PC-3 (cell line): ENCODE measurements around the gene ACTL8. TPM values are rescaled to one million over a fixed set of nuclear protein-coding genes. Genes with fewer than 3 reads are reported as not detected.
A peak's percentile ranks its signal among the peaks of the same experiment; 100 is the strongest.

ENCODE experiments used
- ATAC-seq: fragments of 200-7000 bp; cut with Tn5 transposase; 2 replicates; pipeline ENCODE4 v1.9.1; 2020; ENCODE audit warnings: mild to moderate bottlenecking, moderate library complexity
- BruUV-seq: library from RNA; stranded (reverse); fragments of 400-500 nt; replicated peaks from 2 replicates; lab custom pipeline; 2021; lab: Mats Ljungman, UMichigan
- CTCF ChIA-PET: fragments of 300-600 bp; sonication (Branson Sonifier 250); formaldehyde crosslinking; loops from one replicate; lab custom pipeline; 2022; ENCODE audit warnings: antibody characterized with exemption; lab: Charles Lee
- POLR2A ChIA-PET: fragments of 300-600 bp; sonication (Branson Sonifier 250); formaldehyde crosslinking; loops from one replicate; lab custom pipeline; 2022; ENCODE audit warnings: antibody characterized with exemption; ENCODE audit not compliant: unreplicated experiment; lab: Charles Lee
- DNase-seq: peaks from one replicate; pipeline ENCODE4 v3.0.0-alpha.2; 2015
- H2AFZ ChIP-seq: fragments of 300-600 bp; sonication (generic); 2 replicates; pipeline ENCODE4 v1.6.0; 2016; ENCODE audit warnings: antibody characterized with exemption, low read length
- H3F3A ChIP-seq: fragments of 300-600 bp; sonication (generic); one replicate; pipeline ENCODE4 v1.6.0; 2017; ENCODE audit warnings: antibody characterized with exemption, low read length, control low read depth, mild to moderate bottlenecking; ENCODE audit not compliant: unreplicated experiment
- H3K27ac ChIP-seq: fragments of 300-600 bp; sonication (generic); 2 replicates; pipeline ENCODE4 v1.5.1; 2016; ENCODE audit warnings: mild to moderate bottlenecking, low read length
- H3K27me3 ChIP-seq: fragments of 300-600 bp; sonication (generic); 2 replicates; pipeline ENCODE4 v1.6.1; 2016; ENCODE audit warnings: low read length, mixed read lengths
- H3K36me3 ChIP-seq: fragments of 300-600 bp; sonication (generic); 2 replicates; pipeline ENCODE4 v1.6.1; 2016; ENCODE audit warnings: low read depth, mixed run types, low read length, mixed read lengths
- H3K4me1 ChIP-seq: fragments of 300-600 bp; sonication (generic); 2 replicates; pipeline ENCODE4 v1.5.1; 2016; ENCODE audit warnings: low read length; ENCODE audit not compliant: insufficient read depth
- H3K4me2 ChIP-seq: fragments of 300-600 bp; sonication (generic); 2 replicates; pipeline ENCODE4 v1.6.0; 2016; ENCODE audit warnings: low read length
- H3K4me3 ChIP-seq: fragments of 300-600 bp; sonication (generic); 2 replicates; pipeline ENCODE4 v1.5.1; 2016; ENCODE audit warnings: mild to moderate bottlenecking, low read length, mixed read lengths
- H3K79me2 ChIP-seq: fragments of 300-600 bp; sonication (generic); 2 replicates; pipeline ENCODE4 v1.6.1; 2017; ENCODE audit warnings: low read length, mixed read lengths
- H3K9ac ChIP-seq: fragments of 300-600 bp; sonication (generic); 2 replicates; pipeline ENCODE4 v1.6.0; 2016; ENCODE audit warnings: mild to moderate bottlenecking, low read length
- H3K9me2 ChIP-seq: fragments of 300-600 bp; sonication (generic); replicated peaks from 2 replicates; pipeline ENCODE4 v1.6.1; 2016; ENCODE audit warnings: mixed run types, low read length, mixed read lengths
- H3K9me3 ChIP-seq: fragments of 300-600 bp; sonication (generic); 2 replicates; pipeline ENCODE4 v1.6.1; 2016; ENCODE audit warnings: low read length, mixed read lengths
- H4K20me1 ChIP-seq: fragments of 300-600 bp; sonication (generic); 2 replicates; pipeline ENCODE4 v1.6.1; 2016; ENCODE audit warnings: low read length, mixed read lengths
- CTCF ChIP-seq: fragments of 300-600 bp; sonication (generic); conservative IDR thresholded peaks from 2 replicates; pipeline ENCODE4 v1.5.1; 2017; ENCODE audit warnings: antibody characterized with exemption, low read depth, mild to moderate bottlenecking, low read length
- EZH2 ChIP-seq: fragments of 300-600 bp; sonication (generic); IDR thresholded peaks from one replicate; pipeline ENCODE4 v1.6.1; 2017; ENCODE audit warnings: antibody characterized with exemption, mild to moderate bottlenecking, low read length; ENCODE audit not compliant: unreplicated experiment
- EZH2phosphoT487 ChIP-seq: fragments of 300-600 bp; sonication (generic); IDR thresholded peaks from 2 replicates; pipeline ENCODE4 v1.6.1; 2018; ENCODE audit warnings: mild to moderate bottlenecking, antibody characterized with exemption, low read length, borderline replicate concordance
- intact Hi-C: fragments of 100-400 bp; cut with micrococcal nuclease; formaldehyde crosslinking; loops from 2 replicates; pipeline ENCODE4 v1.9.0; 2023
- total RNA-seq: library from RNA; depleted of rRNA; stranded (reverse); fragments of >200 nt; gene quantifications from 2 replicates; pipeline ENCODE4 v1.2.3, GENCODE V29; 2014

ACTL8 gene
- total RNA-seq, 1 experiment from 2014 or later, result not detected

- intact Hi-C loops, result no loop called here
- Histone ChIP-seq H3K36me3 (no peaks in the 10 kb centered on the region), H3K9me3 (no peaks in the 10 kb centered on the region), H3K4me2 (no peak overlapping the region), H3F3A (no peaks in the 10 kb centered on the region), H3K4me3 (no peak overlapping the region), H2AFZ (no peak overlapping the region), H3K27me3 (no peaks in the 10 kb centered on the region), H3K4me1 (no peaks in the 10 kb centered on the region), H3K9ac (no peak overlapping the region), H3K9me2 (no peaks in the 10 kb centered on the region), H3K27ac (no peak overlapping the region), H4K20me1 (no peaks in the 10 kb centered on the region), H3K79me2 (no peaks in the 10 kb centered on the region)
- no peak for TF ChIP-seq EZH2phosphoT487
- no peak for TF ChIP-seq EZH2
- no peak for TF ChIP-seq CTCF
- ChIA-PET POLR2A (no interaction called here), CTCF (no interaction called here)
- ATAC-seq (no peak), DNase-seq (peak; percentile 12)
- BruUV-seq, result no TSS peak
Measured at GRCh38 chr1:17857996-17858395, 102.9 kb downstream of the ACTL8 start.

- DNase-seq, result no peak
- no TSS peak for BruUV-seq
- Histone ChIP-seq H2AFZ (no peak overlapping the region), H3K36me3 (no peaks in the 10 kb centered on the region), H3F3A (no peaks in the 10 kb centered on the region), H3K4me3 (no peak overlapping the region), H3K9me3 (no peaks in the 10 kb centered on the region), H3K79me2 (no peaks in the 10 kb centered on the region), H4K20me1 (no peaks in the 10 kb centered on the region), H3K4me1 (peaks cover 2% of the 10 kb centered on the region), H3K27me3 (no peaks in the 10 kb centered on the region), H3K9me2 (no peaks in the 10 kb centered on the region), H3K4me2 (no peak overlapping the region), H3K9ac (no peak overlapping the region), H3K27ac (no peak overlapping the region)
- intact Hi-C loops, result no loop called here
- ChIA-PET CTCF (no interaction called here), POLR2A (no interaction called here)
- no peak for ATAC-seq
- TF ChIP-seq EZH2phosphoT487, result no peak
- TF ChIP-seq CTCF, result no peak
- TF ChIP-seq EZH2, result no peak
Measured at GRCh38 chr1:17860812-17861211, 105.7 kb downstream of the ACTL8 start.

- Histone ChIP-seq H3K9me2 (no peaks in the 10 kb centered on the region), H3K79me2 (no peaks in the 10 kb centered on the region), H3K9ac (no peak overlapping the region), H3K36me3 (no peaks in the 10 kb centered on the region), H3K4me1 (peaks cover 11% of the 10 kb centered on the region), H3K4me2 (no peak overlapping the region), H3K27ac (no peak overlapping the region), H3K9me3 (no peaks in the 10 kb centered on the region), H3K27me3 (no peaks in the 10 kb centered on the region), H3K4me3 (no peak overlapping the region), H3F3A (peaks cover 4% of the 10 kb centered on the region), H4K20me1 (no peaks in the 10 kb centered on the region), H2AFZ (no peak overlapping the region)
- ATAC-seq (no peak), DNase-seq (no peak)
- ChIA-PET CTCF (no interaction called here), POLR2A (no interaction called here)
- no TSS peak for BruUV-seq
- TF ChIP-seq EZH2 (no peak), CTCF (no peak), EZH2phosphoT487 (no peak)
- intact Hi-C loops, result no loop called here
Measured at GRCh38 chr1:17861685-17862084, 106.6 kb downstream of the ACTL8 start.
